Esophagus squamous epithelium (tissue), 4 donors: ENCODE results near the gene PTPN2.

Source experiments
- POLR2A ChIP-seq, 4 donors: fragments of 450-650 bp; IDR thresholded peaks; one replicate each; pipeline ENCODE4 v1.6.1; 2017; ENCODE audit warnings: antibody characterized with exemption in 4 of 4, mild to moderate bottlenecking in 4 of 4, moderate library complexity in 3 of 4
- TF ChIP-seq, protein P1 (sequence below), 6 experiments: fragments of 450-650 bp in 4 of 6; fragments of 200-600 bp in 2 of 6; sonication (generic) in 2 of 6; IDR thresholded peaks; one replicate each; pipeline ENCODE4 v1.5.1; 2016 to 2019; ENCODE audit warnings: antibody characterized with exemption in 6 of 6, mild to moderate bottlenecking in 4 of 6, moderate library complexity in 4 of 6

DNA sequence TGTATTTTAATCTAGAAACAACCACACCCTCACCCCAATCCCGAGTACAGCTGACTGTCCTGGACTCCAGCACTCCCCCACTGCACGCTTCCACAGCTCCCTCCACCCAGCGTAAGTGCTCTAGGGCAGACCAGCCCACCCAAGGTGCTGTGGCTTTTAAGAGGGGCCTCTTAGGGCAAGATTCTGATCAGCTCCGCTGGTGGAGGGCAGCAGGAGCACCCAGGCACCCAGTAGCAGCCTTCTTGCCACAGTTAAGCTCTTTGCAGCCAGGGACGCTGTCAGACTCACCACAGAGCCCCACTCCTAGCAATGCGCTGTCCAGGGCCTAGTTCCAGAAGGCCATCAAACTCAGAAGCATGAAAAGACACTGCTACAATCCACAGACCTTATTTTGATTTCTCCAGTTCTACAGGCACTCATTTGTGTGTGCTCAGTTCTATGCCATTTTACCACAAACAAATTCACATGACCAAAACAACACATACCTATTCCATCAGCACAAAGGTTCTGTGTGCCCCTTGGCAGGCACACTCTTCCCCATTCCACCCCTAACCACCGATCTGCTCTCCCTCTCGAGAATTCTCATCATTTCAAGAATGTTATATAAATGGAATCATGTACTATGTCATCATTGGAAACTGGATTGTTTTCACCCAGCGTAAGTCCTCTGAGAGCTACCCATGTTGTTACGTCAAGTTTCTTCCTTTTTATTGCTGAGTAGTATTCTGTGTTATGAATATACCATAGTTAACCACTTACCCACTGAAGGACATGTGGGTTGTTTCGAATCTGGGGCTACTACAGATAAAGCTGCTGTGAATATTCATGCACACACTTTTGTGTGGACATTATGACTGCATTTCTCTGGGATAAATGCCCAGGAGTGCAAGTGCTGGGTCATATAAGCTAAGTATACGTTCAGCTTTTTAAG is 40.4 kb downstream of the PTPN2 start:
- TF ChIP-seq, protein P1, sequence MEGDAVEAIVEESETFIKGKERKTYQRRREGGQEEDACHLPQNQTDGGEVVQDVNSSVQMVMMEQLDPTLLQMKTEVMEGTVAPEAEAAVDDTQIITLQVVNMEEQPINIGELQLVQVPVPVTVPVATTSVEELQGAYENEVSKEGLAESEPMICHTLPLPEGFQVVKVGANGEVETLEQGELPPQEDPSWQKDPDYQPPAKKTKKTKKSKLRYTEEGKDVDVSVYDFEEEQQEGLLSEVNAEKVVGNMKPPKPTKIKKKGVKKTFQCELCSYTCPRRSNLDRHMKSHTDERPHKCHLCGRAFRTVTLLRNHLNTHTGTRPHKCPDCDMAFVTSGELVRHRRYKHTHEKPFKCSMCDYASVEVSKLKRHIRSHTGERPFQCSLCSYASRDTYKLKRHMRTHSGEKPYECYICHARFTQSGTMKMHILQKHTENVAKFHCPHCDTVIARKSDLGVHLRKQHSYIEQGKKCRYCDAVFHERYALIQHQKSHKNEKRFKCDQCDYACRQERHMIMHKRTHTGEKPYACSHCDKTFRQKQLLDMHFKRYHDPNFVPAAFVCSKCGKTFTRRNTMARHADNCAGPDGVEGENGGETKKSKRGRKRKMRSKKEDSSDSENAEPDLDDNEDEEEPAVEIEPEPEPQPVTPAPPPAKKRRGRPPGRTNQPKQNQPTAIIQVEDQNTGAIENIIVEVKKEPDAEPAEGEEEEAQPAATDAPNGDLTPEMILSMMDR (IDR thresholded peaks at IDR 0.05): no peak
- TF ChIP-seq POLR2A (IDR thresholded peaks at IDR 0.05): no peak
